GM12891 (cell line): ENCODE measurements around the gene HSBP1.

Experiments
- PAX5 ChIP-seq: IDR thresholded peaks from 2 replicates; pipeline ENCODE4 v1.6.1; 2011; ENCODE audit warnings: low read length, moderate library complexity, mild to moderate bottlenecking; ENCODE audit not compliant: insufficient read depth, severe bottlenecking
- POLR2A ChIP-seq: IDR thresholded peaks from 2 replicates; pipeline ENCODE4 v1.6.1; 2011; ENCODE audit warnings: low read depth, low read length, control low read depth
- POLR2AphosphoS5 ChIP-seq: IDR thresholded peaks from 2 replicates; pipeline ENCODE4 v1.6.1; 2011; ENCODE audit warnings: low read depth, low read length, control low read depth
- TAF1 ChIP-seq: IDR thresholded peaks from 2 replicates; pipeline ENCODE4 v1.6.1; 2011; ENCODE audit warnings: low read depth, low read length, control low read depth

GRCh38 chr16:83830091-83830768 is 22.5 kb downstream of the HSBP1 start:
- TF ChIP-seq POLR2A (no peak), TAF1 (no peak), POLR2AphosphoS5 (no peak), PAX5 (no peak)
